ENCODE measurements around the gene SMYD3. TPM values are rescaled to one million over a fixed set of nuclear protein-coding genes. Genes with fewer than 3 reads are reported as not detected.

SMYD3 gene
- total RNA-seq, 4 donors from 2014 or later: 33.7 to 105 (median 51.4) TPM

GRCh38 chr1:246415028-246415427 is 92.1 kb downstream of the SMYD3 start:
- no peak overlapping the region for H3K4me3 ChIP-seq (replicated peaks in 1 of 3)
- no peaks in the 10 kb centered on the region for H3K4me1 ChIP-seq
- DNase-seq: no peak
- H3K36me3 ChIP-seq: no peaks in the 10 kb centered on the region
- H3K27me3 ChIP-seq: no peaks in the 10 kb centered on the region
- WGBS, 2 donors: 93 to 95% methylated on average over 2 of the region's 2 CpGs
- TF ChIP-seq CTCF (IDR thresholded peaks at IDR 0.05): no peak
- TF ChIP-seq POLR2A (IDR thresholded peaks at IDR 0.05): no peak
- intact Hi-C loops (cut with DNase I): no loop called here
- H3K27ac ChIP-seq: no peak overlapping the region
- H3K9me3 ChIP-seq: no peaks in the 10 kb centered on the region

- no peak overlapping the region for H3K4me3 ChIP-seq (replicated peaks in 1 of 3)
- no peak for DNase-seq
- H3K9me3 ChIP-seq: no peaks in the 10 kb centered on the region
- intact Hi-C loops (cut with DNase I): no loop called here
- 96 to 97% methylated on average over 7 of the region's 7 CpGs for WGBS, 2 donors
- no peaks in the 10 kb centered on the region for H3K36me3 ChIP-seq
- H3K27ac ChIP-seq: no peak overlapping the region
- no peaks in the 10 kb centered on the region for H3K4me1 ChIP-seq
- TF ChIP-seq CTCF (IDR thresholded peaks at IDR 0.05): no peak
- no peak for TF ChIP-seq POLR2A (IDR thresholded peaks at IDR 0.05)
- no peaks in the 10 kb centered on the region for H3K27me3 ChIP-seq
These were observed 93.6 kb downstream of the SMYD3 start for GRCh38 chr1:246413430-246413829.

GRCh38 chr1:246404078-246404477 is 103.0 kb downstream of the SMYD3 start:
- intact Hi-C loops (cut with DNase I): no loop called here
- Histone ChIP-seq H3K27ac (no peak overlapping the region), H3K36me3 (no peaks in the 10 kb centered on the region), H3K4me1 (no peaks in the 10 kb centered on the region), H3K4me3 (replicated peaks in 1 of 3) (no peak overlapping the region), H3K27me3 (no peaks in the 10 kb centered on the region), H3K9me3 (no peaks in the 10 kb centered on the region)
- 88 to 89% methylated on average over 7 of the region's 7 CpGs for WGBS, 2 donors
- TF ChIP-seq CTCF (IDR thresholded peaks at IDR 0.05) (no peak), POLR2A (IDR thresholded peaks at IDR 0.05) (no peak)
- no peak for DNase-seq

- intact Hi-C loops (cut with DNase I): no loop called here
- WGBS, 2 donors: 73 to 74% methylated on average over 7 of the region's 7 CpGs
- H3K27ac ChIP-seq: no peak overlapping the region
- DNase-seq: no peak
- no peaks in the 10 kb centered on the region for H3K9me3 ChIP-seq
- no peaks in the 10 kb centered on the region for H3K27me3 ChIP-seq
- no peaks in the 10 kb centered on the region for H3K4me1 ChIP-seq
- H3K36me3 ChIP-seq: no peaks in the 10 kb centered on the region
- TF ChIP-seq POLR2A (IDR thresholded peaks at IDR 0.05): no peak
- TF ChIP-seq CTCF (IDR thresholded peaks at IDR 0.05): no peak
- H3K4me3 ChIP-seq (replicated peaks in 1 of 3): no peak overlapping the region
These were observed 108.8 kb downstream of the SMYD3 start for GRCh38 chr1:246398126-246398813.

- 100% methylated on average over 5 of the region's 5 CpGs for WGBS, 2 donors
These were observed 110.0 kb downstream of the SMYD3 start for GRCh38 chr1:246397046-246397445.

More at GRCh38 chr1:246397046-246397445, 110.0 kb downstream of the SMYD3 start:
- no peaks in the 10 kb centered on the region for H3K27me3 ChIP-seq
- no peak overlapping the region for H3K27ac ChIP-seq
- TF ChIP-seq POLR2A (IDR thresholded peaks at IDR 0.05) (no peak), CTCF (IDR thresholded peaks at IDR 0.05) (no peak)
- no peak overlapping the region for H3K4me3 ChIP-seq (replicated peaks in 1 of 3)
- H3K36me3 ChIP-seq: no peaks in the 10 kb centered on the region
- DNase-seq: no peak
- H3K9me3 ChIP-seq: no peaks in the 10 kb centered on the region
- H3K4me1 ChIP-seq: no peaks in the 10 kb centered on the region
- intact Hi-C loops (cut with DNase I): no loop called here
